Body of pancreas (tissue), 4 donors: ENCODE results near the gene GJA3. TPM values are rescaled to one million over a fixed set of nuclear protein-coding genes. Genes with fewer than 3 reads are reported as not detected.

ENCODE experiments used
- ATAC-seq: fragments of 150-250 bp; one replicate; pipeline ENCODE4 v1.9.1; 2016
- DNase-seq, 4 donors: peaks; one replicate each; pipeline ENCODE4 v3.0.0-alpha.2; 2019
- H3K27ac ChIP-seq, 4 donors: fragments of 200-600 bp; sonication (generic); 1 replicate in 3 of 4; 2 replicates in 1 of 4; pipeline versions ENCODE4 v1.5.1 to v1.6.1; 2016 to 2019; ENCODE audit warnings: mild to moderate bottlenecking in 1 of 4, mixed read lengths in 1 of 4, moderate library complexity in 1 of 4
- H3K27me3 ChIP-seq, 2 donors: fragments of 200-600 bp; sonication (generic); one replicate each; pipeline ENCODE4 v1.6.0; 2016; ENCODE audit warnings: mild to moderate bottlenecking in 1 of 2
- H3K36me3 ChIP-seq, 2 donors: fragments of 200-600 bp; sonication (generic); replicated peaks in 1 of 2; 2 replicates each; pipeline ENCODE4 v1.5.1; 2016; ENCODE audit warnings: low read depth in 2 of 2; ENCODE audit not compliant: insufficient read depth in 1 of 2
- H3K4me1 ChIP-seq: fragments of 200-600 bp; sonication (generic); one replicate; pipeline ENCODE4 v1.6.0; 2016
- H3K4me3 ChIP-seq, 2 donors: fragments of 200-600 bp; sonication (generic); 1 replicate in 1 of 2; 2 replicates in 1 of 2; pipeline ENCODE4 v1.5.1; 2016 to 2019
- H3K9me3 ChIP-seq, 3 donors: fragments of 200-600 bp; sonication (generic); 1 replicate in 2 of 3; 2 replicates in 1 of 3; pipeline ENCODE4 v1.5.1; 2016
- POLR2A ChIP-seq, 3 donors: fragments of 450-650 bp; IDR thresholded peaks; one replicate each; pipeline ENCODE4 v1.6.1; 2016; ENCODE audit warnings: antibody characterized with exemption in 3 of 3, mild to moderate bottlenecking in 2 of 3
- WGBS, 2 donors: methylation state at CpG; one replicate each; pipeline ENCODE4 v1.1.5; 2017; 5-methylcytosine and 5-hydroxymethylcytosine counted together
- intact Hi-C: fragments of 100-400 bp; cut with DNase I; formaldehyde crosslinking; loops from one replicate; pipeline ENCODE4 v1.15.1; 2023
- total RNA-seq, 2 donors: library from RNA; depleted of rRNA; stranded (reverse); fragments of >200 nt; gene quantifications; one replicate each; pipeline ENCODE4 v1.1.0, GENCODE V29; 2016
- TF ChIP-seq, protein P1 (sequence below), 7 experiments: fragments of 450-650 bp in 4 of 7; fragments of 200-600 bp in 3 of 7; sonication (generic) in 3 of 7; IDR thresholded peaks; one replicate each; pipeline ENCODE4 v1.5.1; 2016 to 2019; ENCODE audit warnings: antibody characterized with exemption in 7 of 7

The GJA3 gene
- total RNA-seq, 2 donors from 2014 or later = not detected

DNA sequence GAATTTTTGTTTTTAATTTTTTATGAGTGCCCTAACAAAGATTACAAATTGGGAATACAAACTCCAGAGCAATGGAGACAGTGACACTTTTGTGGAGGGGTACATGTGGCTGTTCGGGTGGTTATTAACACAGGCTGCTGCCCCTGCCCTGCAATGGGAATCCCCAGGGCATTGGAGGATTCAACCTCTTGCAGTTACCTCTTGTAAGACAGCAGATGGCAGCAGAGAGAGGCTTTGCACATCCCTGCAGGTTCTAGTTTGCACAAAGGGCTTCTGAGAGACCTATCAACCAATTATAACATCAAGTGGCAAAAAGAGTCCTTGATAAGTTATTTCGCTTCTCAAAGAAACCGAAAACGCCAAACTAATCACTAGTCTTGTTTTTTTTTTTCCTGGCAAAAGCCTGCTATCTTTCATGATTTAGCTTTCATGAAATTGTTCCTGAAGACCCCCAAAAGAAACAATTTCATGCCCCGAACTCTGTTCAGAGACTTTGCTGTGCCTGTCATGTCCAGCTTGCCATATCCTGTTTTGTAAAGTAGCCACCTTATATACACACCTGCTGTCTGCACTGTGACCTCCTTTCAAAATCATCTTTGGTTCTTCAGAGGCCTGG lies 21.5 kb upstream of the GJA3 start:
- Histone ChIP-seq H3K9me3 (no peaks in the 10 kb centered on the region), H3K4me1 (no peaks in the 10 kb centered on the region), H3K4me3 (no peak overlapping the region), H3K27ac (no peak overlapping the region), H3K36me3 (no peaks in the 10 kb centered on the region), H3K27me3 (no peaks in the 10 kb centered on the region)
- ATAC-seq (peak; percentile 89), DNase-seq (peak; percentile 38 to 63 (median 53))
- TF ChIP-seq, protein P1, sequence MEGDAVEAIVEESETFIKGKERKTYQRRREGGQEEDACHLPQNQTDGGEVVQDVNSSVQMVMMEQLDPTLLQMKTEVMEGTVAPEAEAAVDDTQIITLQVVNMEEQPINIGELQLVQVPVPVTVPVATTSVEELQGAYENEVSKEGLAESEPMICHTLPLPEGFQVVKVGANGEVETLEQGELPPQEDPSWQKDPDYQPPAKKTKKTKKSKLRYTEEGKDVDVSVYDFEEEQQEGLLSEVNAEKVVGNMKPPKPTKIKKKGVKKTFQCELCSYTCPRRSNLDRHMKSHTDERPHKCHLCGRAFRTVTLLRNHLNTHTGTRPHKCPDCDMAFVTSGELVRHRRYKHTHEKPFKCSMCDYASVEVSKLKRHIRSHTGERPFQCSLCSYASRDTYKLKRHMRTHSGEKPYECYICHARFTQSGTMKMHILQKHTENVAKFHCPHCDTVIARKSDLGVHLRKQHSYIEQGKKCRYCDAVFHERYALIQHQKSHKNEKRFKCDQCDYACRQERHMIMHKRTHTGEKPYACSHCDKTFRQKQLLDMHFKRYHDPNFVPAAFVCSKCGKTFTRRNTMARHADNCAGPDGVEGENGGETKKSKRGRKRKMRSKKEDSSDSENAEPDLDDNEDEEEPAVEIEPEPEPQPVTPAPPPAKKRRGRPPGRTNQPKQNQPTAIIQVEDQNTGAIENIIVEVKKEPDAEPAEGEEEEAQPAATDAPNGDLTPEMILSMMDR (IDR thresholded peaks at IDR 0.05) = peak; percentile 67 to 81 (median 73)
- TF ChIP-seq POLR2A (IDR thresholded peaks at IDR 0.05) = no peak
- WGBS, 2 donors = 16 to 17% methylated on average over 5 of the region's 5 CpGs
- intact Hi-C loops = no loop called here

DNA sequence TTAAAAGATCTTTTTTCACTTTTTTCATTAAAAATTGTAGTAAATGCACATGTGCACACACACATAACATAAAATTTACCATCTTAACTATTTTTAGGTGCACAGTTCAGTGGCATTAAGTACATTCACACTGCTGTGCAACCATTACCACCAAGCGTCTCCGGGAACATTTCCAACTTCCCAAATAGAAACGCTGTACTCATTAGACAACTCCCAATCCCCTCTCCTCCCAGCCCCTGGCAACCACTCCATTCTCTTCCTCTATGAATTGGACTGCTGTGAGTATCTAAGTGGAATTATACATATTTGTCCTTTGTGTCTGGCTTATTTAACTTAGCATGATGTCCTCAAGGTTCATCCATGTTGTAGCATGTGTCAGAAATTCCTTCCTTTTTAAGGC lies 20.3 kb upstream of the GJA3 start:
- DNase-seq = no peak
- Histone ChIP-seq H3K36me3 (no peaks in the 10 kb centered on the region), H3K9me3 (no peaks in the 10 kb centered on the region), H3K4me3 (no peak overlapping the region), H3K27ac (no peak overlapping the region), H3K27me3 (no peaks in the 10 kb centered on the region), H3K4me1 (no peaks in the 10 kb centered on the region)
- WGBS, 2 donors = 73% methylated on average over 3 of the region's 3 CpGs
- intact Hi-C loops = no loop called here
- TF ChIP-seq, protein P1 (IDR thresholded peaks at IDR 0.05) = no peak
- TF ChIP-seq POLR2A (IDR thresholded peaks at IDR 0.05) = no peak
- ATAC-seq = no peak

DNA sequence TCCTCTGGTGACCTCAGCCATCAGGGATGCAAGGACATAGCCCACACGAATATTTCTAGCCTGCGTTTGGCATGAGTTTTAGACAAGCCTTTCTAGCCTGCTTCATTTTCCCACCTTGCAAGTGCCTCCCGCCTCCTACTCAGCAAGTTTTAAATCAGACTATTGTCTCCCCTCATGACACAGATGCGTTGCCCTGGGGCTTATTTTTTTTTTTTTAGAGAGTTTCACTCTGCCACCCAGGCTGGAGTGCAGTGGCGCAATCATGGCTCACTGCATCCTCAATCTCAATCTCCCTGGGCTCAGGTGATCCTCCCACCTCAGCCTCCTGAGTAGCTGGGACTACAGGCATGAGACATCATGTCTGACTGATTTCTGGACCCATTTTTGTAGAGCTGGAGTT lies 17.3 kb upstream of the GJA3 start:
- TF ChIP-seq, protein P1 (IDR thresholded peaks at IDR 0.05) = no peak
- TF ChIP-seq POLR2A (IDR thresholded peaks at IDR 0.05) = no peak
- Histone ChIP-seq H3K27me3 (no peaks in the 10 kb centered on the region), H3K27ac (no peak overlapping the region), H3K4me3 (no peak overlapping the region), H3K4me1 (peaks cover 10% of the 10 kb centered on the region), H3K36me3 (no peaks in the 10 kb centered on the region), H3K9me3 (no peaks in the 10 kb centered on the region)
- 59 to 66% methylated on average over 5 of the region's 5 CpGs for WGBS, 2 donors
- no peak for DNase-seq
- intact Hi-C loops = no loop called here
- ATAC-seq = no peak

DNA sequence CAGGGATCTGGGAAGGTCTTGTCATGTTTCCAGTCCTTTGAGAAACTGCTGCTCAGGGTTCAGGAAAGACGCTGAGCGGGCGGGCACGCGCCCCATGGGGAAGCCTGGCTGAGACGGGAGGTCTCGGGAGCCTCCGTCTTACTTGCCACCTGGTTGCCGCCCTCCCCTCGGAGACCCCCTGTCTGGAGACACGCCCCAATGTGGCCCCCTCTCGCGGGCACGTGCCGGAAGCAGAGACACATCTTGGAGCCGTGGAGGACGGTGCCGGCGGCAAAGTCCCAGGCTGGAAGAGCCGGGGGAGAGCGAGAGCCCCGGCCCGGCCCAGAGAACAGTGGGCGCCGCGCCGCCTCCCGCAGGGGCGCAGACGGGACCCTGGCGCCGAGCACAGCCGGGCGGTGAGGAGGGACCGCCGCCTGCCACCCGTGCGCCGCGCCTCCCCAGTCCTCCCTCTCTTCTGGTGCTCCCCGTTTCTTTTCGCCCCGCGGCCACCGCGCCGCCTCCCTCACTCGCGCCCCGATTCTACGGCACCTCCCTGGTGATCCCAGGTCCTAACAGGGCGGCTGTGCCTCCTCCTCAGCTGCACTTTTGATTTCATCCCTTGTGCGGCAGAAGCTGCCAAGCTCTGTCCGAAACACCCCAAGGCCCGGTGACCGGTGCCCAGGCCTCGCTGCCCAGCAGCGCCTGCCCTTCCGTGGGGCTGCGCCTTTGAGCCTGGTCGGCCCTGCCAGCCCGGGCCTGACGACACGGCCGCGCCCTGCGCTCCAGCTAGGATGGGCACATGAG lies 16.4 kb upstream of the GJA3 start:
- peaks cover 10% of the 10 kb centered on the region for H3K4me1 ChIP-seq
- H3K27ac ChIP-seq = no peak overlapping the region
- H3K9me3 ChIP-seq = no peaks in the 10 kb centered on the region
- ATAC-seq (no peak), DNase-seq (no peak)
- WGBS, 2 donors = 26 to 40% methylated on average over 26 to 67 of the region's 67 CpGs
- no peak overlapping the region for H3K4me3 ChIP-seq
- H3K36me3 ChIP-seq = no peaks in the 10 kb centered on the region
- intact Hi-C loops = no loop called here
- TF ChIP-seq, protein P1 (IDR thresholded peaks at IDR 0.05) = no peak
- TF ChIP-seq POLR2A (IDR thresholded peaks at IDR 0.05) = no peak
- no peaks in the 10 kb centered on the region for H3K27me3 ChIP-seq
